ENCODE data around the gene WDFY4. TPM values are rescaled to one million over a fixed set of nuclear protein-coding genes. Genes with fewer than 3 reads are reported as not detected.

Gene WDFY4
- total RNA-seq, 2 experiments from 2014 or later = 0.08 TPM; not detected in 1

GRCh38 chr10:48931188-48931587, 246.5 kb downstream of the WDFY4 start:
- H3K4me3 Mint-ChIP-seq = no peak overlapping the region
- ChIA-PET POLR2A (no interaction called here), CTCF (no interaction called here)
- H3K9me3 Mint-ChIP-seq = no peaks in the 10 kb centered on the region
- H3K27me3 Mint-ChIP-seq = no peaks in the 10 kb centered on the region
- no peaks in the 10 kb centered on the region for H3K36me3 Mint-ChIP-seq (ENCODE audit: low read depth)
- no peaks in the 10 kb centered on the region for H3K4me1 Mint-ChIP-seq
- DNase-seq = no peak
- H3K27ac Mint-ChIP-seq = no peak overlapping the region

- H3K27me3 Mint-ChIP-seq = no peaks in the 10 kb centered on the region
- no peak overlapping the region for H3K27ac Mint-ChIP-seq
- H3K4me1 Mint-ChIP-seq = no peaks in the 10 kb centered on the region
- H3K36me3 Mint-ChIP-seq (ENCODE audit: low read depth) = no peaks in the 10 kb centered on the region
- ChIA-PET POLR2A (no interaction called here), CTCF (interaction anchor here (0.6 to 1.0 kb wide), 2 partner anchors 259 to 275 kb away, joined by 3 read pairs; no protein-coding TSS in a partner anchor)
- no peak for DNase-seq
- no peak overlapping the region for H3K4me3 Mint-ChIP-seq
- H3K9me3 Mint-ChIP-seq = no peaks in the 10 kb centered on the region
Measured at GRCh38 chr10:48932831-48933664, 248.4 kb downstream of the WDFY4 start.

- CTCF ChIA-PET = no interaction called here
- no peaks in the 10 kb centered on the region for H3K36me3 Mint-ChIP-seq (ENCODE audit: low read depth)
- no peak overlapping the region for H3K27ac Mint-ChIP-seq
Measured at GRCh38 chr10:48934672-48935501, 250.2 kb downstream of the WDFY4 start.

GRCh38 chr10:48935577-48935976, 250.9 kb downstream of the WDFY4 start:
- Mint-ChIP-seq H3K27ac (no peak overlapping the region), H3K36me3 (ENCODE audit: low read depth) (no peaks in the 10 kb centered on the region), H3K27me3 (peaks cover 4% of the 10 kb centered on the region), H3K4me1 (no peaks in the 10 kb centered on the region), H3K9me3 (no peaks in the 10 kb centered on the region), H3K4me3 (no peak overlapping the region)
- no peak for DNase-seq
- POLR2A ChIA-PET = no interaction called here
- CTCF ChIA-PET = no interaction called here

More at GRCh38 chr10:48934672-48935501, 250.2 kb downstream of the WDFY4 start:
- Mint-ChIP-seq H3K27me3 (peaks cover 1% of the 10 kb centered on the region), H3K4me3 (no peak overlapping the region), H3K9me3 (no peaks in the 10 kb centered on the region), H3K4me1 (no peaks in the 10 kb centered on the region)
- POLR2A ChIA-PET = no interaction called here
- no peak for DNase-seq

GRCh38 chr10:48937796-48938195, 253.1 kb downstream of the WDFY4 start:
- POLR2A ChIA-PET = no interaction called here
- CTCF ChIA-PET = no interaction called here
- DNase-seq = no peak
- H3K27me3 Mint-ChIP-seq = peaks cover 4% of the 10 kb centered on the region
- no peak overlapping the region for H3K27ac Mint-ChIP-seq
- no peaks in the 10 kb centered on the region for H3K4me1 Mint-ChIP-seq
- H3K4me3 Mint-ChIP-seq = no peak overlapping the region
- no peaks in the 10 kb centered on the region for H3K9me3 Mint-ChIP-seq
- H3K36me3 Mint-ChIP-seq (ENCODE audit: low read depth) = no peaks in the 10 kb centered on the region

- peaks cover 4% of the 10 kb centered on the region for H3K27me3 Mint-ChIP-seq
- DNase-seq = no peak
- H3K4me1 Mint-ChIP-seq = no peaks in the 10 kb centered on the region
- no peaks in the 10 kb centered on the region for H3K9me3 Mint-ChIP-seq
- ChIA-PET CTCF (no interaction called here), POLR2A (no interaction called here)
- no peak overlapping the region for H3K27ac Mint-ChIP-seq
- no peaks in the 10 kb centered on the region for H3K36me3 Mint-ChIP-seq (ENCODE audit: low read depth)
- no peak overlapping the region for H3K4me3 Mint-ChIP-seq
Measured at GRCh38 chr10:48938281-48938680, 253.6 kb downstream of the WDFY4 start.

- no peaks in the 10 kb centered on the region for H3K36me3 Mint-ChIP-seq (ENCODE audit: low read depth)
- no peaks in the 10 kb centered on the region for H3K9me3 Mint-ChIP-seq
- no peaks in the 10 kb centered on the region for H3K4me1 Mint-ChIP-seq
- no peak overlapping the region for H3K27ac Mint-ChIP-seq
- POLR2A ChIA-PET = no interaction called here
- no peak overlapping the region for H3K4me3 Mint-ChIP-seq
- CTCF ChIA-PET = no interaction called here
- H3K27me3 Mint-ChIP-seq = peaks cover 4% of the 10 kb centered on the region
- DNase-seq = no peak
Measured at GRCh38 chr10:48938990-48939536, 254.4 kb downstream of the WDFY4 start.

- H3K4me1 Mint-ChIP-seq = no peaks in the 10 kb centered on the region
- no peaks in the 10 kb centered on the region for H3K9me3 Mint-ChIP-seq
- H3K27ac Mint-ChIP-seq = no peak within 1 kb of the TSS
- no peak within 1 kb of the TSS for H3K4me3 Mint-ChIP-seq
- peaks cover 4% of the 10 kb centered on the region for H3K27me3 Mint-ChIP-seq
- H3K36me3 Mint-ChIP-seq (ENCODE audit: low read depth) = no peaks in the 10 kb centered on the region
- ChIA-PET CTCF (no interaction called here), POLR2A (no interaction called here)
- DNase-seq = no peak
Measured at GRCh38 chr10:48939790-48940325, 255.2 kb downstream of the WDFY4 start, which contains the start of gene LRRC18. LRRC18 (minus strand) TSS chr10:48939840; CDS start chr10:48914155, 25,685 bp downstream.

GRCh38 chr10:48940372-48940771, 255.7 kb downstream of the WDFY4 start:
- H3K27ac Mint-ChIP-seq = no peak overlapping the region
- DNase-seq = no peak
- POLR2A ChIA-PET = no interaction called here
- CTCF ChIA-PET = no interaction called here
- H3K4me3 Mint-ChIP-seq = no peak overlapping the region
- no peaks in the 10 kb centered on the region for H3K4me1 Mint-ChIP-seq
- peaks cover 4% of the 10 kb centered on the region for H3K27me3 Mint-ChIP-seq
- H3K9me3 Mint-ChIP-seq = no peaks in the 10 kb centered on the region
- H3K36me3 Mint-ChIP-seq (ENCODE audit: low read depth) = no peaks in the 10 kb centered on the region

GRCh38 chr10:48940958-48941357, 256.3 kb downstream of the WDFY4 start:
- no peaks in the 10 kb centered on the region for H3K4me1 Mint-ChIP-seq
- no peak for DNase-seq
- H3K9me3 Mint-ChIP-seq = no peaks in the 10 kb centered on the region
- no peak overlapping the region for H3K27ac Mint-ChIP-seq
- H3K4me3 Mint-ChIP-seq = no peak overlapping the region
- no peaks in the 10 kb centered on the region for H3K36me3 Mint-ChIP-seq (ENCODE audit: low read depth)
- H3K27me3 Mint-ChIP-seq = peaks cover 4% of the 10 kb centered on the region
- ChIA-PET POLR2A (no interaction called here), CTCF (no interaction called here)

GRCh38 chr10:48941427-48942075, 256.9 kb downstream of the WDFY4 start:
- Mint-ChIP-seq H3K4me1 (no peaks in the 10 kb centered on the region), H3K9me3 (no peaks in the 10 kb centered on the region), H3K4me3 (no peak overlapping the region), H3K27ac (no peak overlapping the region), H3K36me3 (ENCODE audit: low read depth) (no peaks in the 10 kb centered on the region), H3K27me3 (peaks cover 4% of the 10 kb centered on the region)
- POLR2A ChIA-PET = no interaction called here
- DNase-seq = no peak
- CTCF ChIA-PET = no interaction called here

- CTCF ChIA-PET = no interaction called here
- Mint-ChIP-seq H3K27ac (no peak overlapping the region), H3K4me3 (no peak overlapping the region)
Measured at GRCh38 chr10:48943096-48943495, 258.4 kb downstream of the WDFY4 start.

GRCh38 chr10:48944171-48944570, 259.5 kb downstream of the WDFY4 start:
- CTCF ChIA-PET = no interaction called here
- DNase-seq = no peak
- POLR2A ChIA-PET = no interaction called here
- Mint-ChIP-seq H3K27me3 (peaks cover 2% of the 10 kb centered on the region), H3K36me3 (ENCODE audit: low read depth) (no peaks in the 10 kb centered on the region), H3K27ac (no peak overlapping the region), H3K4me3 (no peak overlapping the region), H3K4me1 (no peaks in the 10 kb centered on the region), H3K9me3 (no peaks in the 10 kb centered on the region)

More at GRCh38 chr10:48943096-48943495, 258.4 kb downstream of the WDFY4 start:
- Mint-ChIP-seq H3K27me3 (peaks cover 4% of the 10 kb centered on the region), H3K36me3 (ENCODE audit: low read depth) (no peaks in the 10 kb centered on the region), H3K9me3 (no peaks in the 10 kb centered on the region), H3K4me1 (no peaks in the 10 kb centered on the region)
- no peak for DNase-seq
- POLR2A ChIA-PET = no interaction called here

All from activated CD4-positive, alpha-beta memory T cell treated with anti-CD3 and anti-CD28 coated beads, Interleukin-2, amount 10 ng/mL, durations not matched to agents 7 days and 5 days (primary cell).